HepG2 (cell line): ENCODE results near the gene HYAL1. TPM values are rescaled to one million over a fixed set of nuclear protein-coding genes. Genes with fewer than 3 reads are reported as not detected.

Source experiments
- ELF4 ChIP-seq: sonication (generic); formaldehyde crosslinking; IDR thresholded peaks from 2 replicates; pipeline ENCODE4 v1.5.0; 2020; ENCODE audit warnings: missing genetic modification reagents, mild to moderate bottlenecking, moderate library complexity, borderline replicate concordance
- FOSL2 ChIP-seq: sonication (generic); formaldehyde crosslinking; IDR thresholded peaks from 2 replicates; pipeline ENCODE4 v1.4.0; 2020; ENCODE audit warnings: missing genetic modification reagents
- GLMP ChIP-seq: sonication (generic); formaldehyde crosslinking; IDR thresholded peaks from 2 replicates; pipeline ENCODE4 v1.9.0; 2021; ENCODE audit warnings: missing genetic modification reagents, mild to moderate bottlenecking, borderline replicate concordance
- PHB2 ChIP-seq: fragments of 450-650 bp; IDR thresholded peaks from 2 replicates; pipeline ENCODE4 v1.6.1; 2018; ENCODE audit not compliant: partially characterized antibody
- UBTF ChIP-seq: sonication (generic); formaldehyde crosslinking; IDR thresholded peaks from 2 replicates; pipeline ENCODE4 v1.4.0; 2020; ENCODE audit warnings: mild to moderate bottlenecking, missing genetic modification reagents
- ZNF800 ChIP-seq: sonication (generic); formaldehyde crosslinking; IDR thresholded peaks from 2 replicates; pipeline ENCODE4 v1.4.0; 2020; ENCODE audit warnings: missing genetic modification reagents
- polyA plus RNA-seq, 8 experiments: library from polyadenylated mRNA; depleted of rRNA in 3 of 8; stranded (reverse) in 7 of 8; unstranded in 1 of 8; fragments of >200 nt; fragmentation: Illumina TruSeq in 4 of 8; extraction: Trizol in 4 of 8; gene quantifications; 2 replicates each; pipeline versions ENCODE4 v1.2.1 to v1.2.3, GENCODE V29; 2011 to 2016; ENCODE audit warnings: low read depth in 4 of 8, missing spikeins in 1 of 8, mixed read lengths in 1 of 8; ENCODE audit not compliant: insufficient read depth in 1 of 8
- total RNA-seq, 5 experiments: library from RNA; depleted of rRNA; stranded (reverse); fragments of >200 nt; fragmentation: Illumina TruSeq; extraction: Trizol; gene quantifications; 2 replicates each; pipeline ENCODE4 v1.2.3, GENCODE V29; 2016; ENCODE audit warnings: low read depth in 1 of 5
- TF ChIP-seq, protein P1 (sequence below): sonication (generic); formaldehyde crosslinking; IDR thresholded peaks from 2 replicates; pipeline ENCODE4 v1.4.0; 2020; ENCODE audit warnings: missing genetic modification reagents
- TF ChIP-seq, protein P2 (sequence below): sonication (generic); formaldehyde crosslinking; IDR thresholded peaks from 2 replicates; pipeline ENCODE4 v1.4.0; 2020; ENCODE audit warnings: mild to moderate bottlenecking, missing genetic modification reagents

HYAL1 gene
- total and polyA plus RNA-seq, 2 of the 13 experiments (the other 11 are each of a cell fraction or from before 2014, with no cell fraction given) = 76.5 to 193 TPM

GRCh38 chr3:50303013-50303815 is at the start of gene HYAL1 (continued):
- TF ChIP-seq, protein P1, sequence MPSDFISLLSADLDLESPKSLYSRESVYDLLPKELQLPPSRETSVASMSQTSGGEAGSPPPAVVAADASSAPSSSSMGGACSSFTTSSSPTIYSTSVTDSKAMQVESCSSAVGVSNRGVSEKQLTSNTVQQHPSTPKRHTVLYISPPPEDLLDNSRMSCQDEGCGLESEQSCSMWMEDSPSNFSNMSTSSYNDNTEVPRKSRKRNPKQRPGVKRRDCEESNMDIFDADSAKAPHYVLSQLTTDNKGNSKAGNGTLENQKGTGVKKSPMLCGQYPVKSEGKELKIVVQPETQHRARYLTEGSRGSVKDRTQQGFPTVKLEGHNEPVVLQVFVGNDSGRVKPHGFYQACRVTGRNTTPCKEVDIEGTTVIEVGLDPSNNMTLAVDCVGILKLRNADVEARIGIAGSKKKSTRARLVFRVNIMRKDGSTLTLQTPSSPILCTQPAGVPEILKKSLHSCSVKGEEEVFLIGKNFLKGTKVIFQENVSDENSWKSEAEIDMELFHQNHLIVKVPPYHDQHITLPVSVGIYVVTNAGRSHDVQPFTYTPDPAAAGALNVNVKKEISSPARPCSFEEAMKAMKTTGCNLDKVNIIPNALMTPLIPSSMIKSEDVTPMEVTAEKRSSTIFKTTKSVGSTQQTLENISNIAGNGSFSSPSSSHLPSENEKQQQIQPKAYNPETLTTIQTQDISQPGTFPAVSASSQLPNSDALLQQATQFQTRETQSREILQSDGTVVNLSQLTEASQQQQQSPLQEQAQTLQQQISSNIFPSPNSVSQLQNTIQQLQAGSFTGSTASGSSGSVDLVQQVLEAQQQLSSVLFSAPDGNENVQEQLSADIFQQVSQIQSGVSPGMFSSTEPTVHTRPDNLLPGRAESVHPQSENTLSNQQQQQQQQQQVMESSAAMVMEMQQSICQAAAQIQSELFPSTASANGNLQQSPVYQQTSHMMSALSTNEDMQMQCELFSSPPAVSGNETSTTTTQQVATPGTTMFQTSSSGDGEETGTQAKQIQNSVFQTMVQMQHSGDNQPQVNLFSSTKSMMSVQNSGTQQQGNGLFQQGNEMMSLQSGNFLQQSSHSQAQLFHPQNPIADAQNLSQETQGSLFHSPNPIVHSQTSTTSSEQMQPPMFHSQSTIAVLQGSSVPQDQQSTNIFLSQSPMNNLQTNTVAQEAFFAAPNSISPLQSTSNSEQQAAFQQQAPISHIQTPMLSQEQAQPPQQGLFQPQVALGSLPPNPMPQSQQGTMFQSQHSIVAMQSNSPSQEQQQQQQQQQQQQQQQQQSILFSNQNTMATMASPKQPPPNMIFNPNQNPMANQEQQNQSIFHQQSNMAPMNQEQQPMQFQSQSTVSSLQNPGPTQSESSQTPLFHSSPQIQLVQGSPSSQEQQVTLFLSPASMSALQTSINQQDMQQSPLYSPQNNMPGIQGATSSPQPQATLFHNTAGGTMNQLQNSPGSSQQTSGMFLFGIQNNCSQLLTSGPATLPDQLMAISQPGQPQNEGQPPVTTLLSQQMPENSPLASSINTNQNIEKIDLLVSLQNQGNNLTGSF (CRISPR knock-in tag) = 0 out of 2 replicates have a peak, but pooled peaks have one; percentile 30
- TF ChIP-seq UBTF (peak; percentile 65), ELF4 (CRISPR knock-in tag) (peak; percentile 77; the same call in 1 of the 2 replicates), GLMP (CRISPR knock-in tag) (no peak), ZNF800 (CRISPR knock-in tag) (0 out of 2 replicates have a peak, but pooled peaks have one; percentile 2), FOSL2 (CRISPR knock-in tag) (peak; percentile 21), PHB2 (no peak)
- TF ChIP-seq, protein P2, sequence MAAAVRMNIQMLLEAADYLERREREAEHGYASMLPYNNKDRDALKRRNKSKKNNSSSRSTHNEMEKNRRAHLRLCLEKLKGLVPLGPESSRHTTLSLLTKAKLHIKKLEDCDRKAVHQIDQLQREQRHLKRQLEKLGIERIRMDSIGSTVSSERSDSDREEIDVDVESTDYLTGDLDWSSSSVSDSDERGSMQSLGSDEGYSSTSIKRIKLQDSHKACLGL (CRISPR knock-in tag) = peak; percentile 48; the same call in 1 of the 2 replicates
